Liver (tissue), 9 donors: Measurements from ENCODE around the gene ANGPT4. TPM values are rescaled to one million over a fixed set of nuclear protein-coding genes. Genes with fewer than 3 reads are reported as not detected.

Experiments used
- DNase-seq: peaks from one replicate; pipeline ENCODE4 v3.0.0-alpha.2; 2017; ENCODE audit warnings: low spot score
- H3K27ac ChIP-seq, 2 donors: one replicate each; pipeline ENCODE4 v1.7.0; 2013; ENCODE audit warnings: inconsistent platforms in 2 of 2, low read length in 2 of 2, control low read depth in 1 of 2, low read depth in 1 of 2, mild to moderate bottlenecking in 1 of 2
- H3K27me3 ChIP-seq, 4 donors: one replicate each; pipeline versions ENCODE4 v1.6.1 to v1.7.0; 2013; ENCODE audit warnings: low read length in 3 of 4, inconsistent platforms in 1 of 4, mild to moderate bottlenecking in 1 of 4, moderate library complexity in 1 of 4; ENCODE audit not compliant: control insufficient read depth in 4 of 4, insufficient read depth in 4 of 4
- H3K36me3 ChIP-seq, 4 donors: one replicate each; pipeline versions ENCODE4 v1.6.1 to v1.7.0; 2013; ENCODE audit warnings: low read length in 3 of 4, mild to moderate bottlenecking in 3 of 4, low read depth in 1 of 4, moderate library complexity in 1 of 4; ENCODE audit not compliant: control insufficient read depth in 4 of 4, insufficient read depth in 3 of 4
- H3K4me1 ChIP-seq, 4 donors: one replicate each; pipeline versions ENCODE4 v1.6.1 to v1.7.0; 2013; ENCODE audit warnings: low read length in 3 of 4, mild to moderate bottlenecking in 3 of 4, moderate library complexity in 1 of 4; ENCODE audit not compliant: control insufficient read depth in 4 of 4, insufficient read depth in 4 of 4
- H3K4me3 ChIP-seq, 3 donors: one replicate each; pipeline versions ENCODE4 v1.6.1 to v1.7.0; 2013; ENCODE audit warnings: low read length in 3 of 3, control low read depth in 1 of 3, low read depth in 1 of 3, mild to moderate bottlenecking in 1 of 3
- H3K9ac ChIP-seq, 2 donors: one replicate each; pipeline ENCODE4 v1.7.0; 2013; ENCODE audit warnings: low read length in 2 of 2, mild to moderate bottlenecking in 2 of 2, moderate library complexity in 2 of 2, control low read depth in 1 of 2, low read depth in 1 of 2
- H3K9me3 ChIP-seq, 4 donors: one replicate each; pipeline versions ENCODE4 v1.6.1 to v1.7.0; 2013; ENCODE audit warnings: low read length in 3 of 4; ENCODE audit not compliant: control insufficient read depth in 4 of 4
- CTCF ChIP-seq: fragments of 150-350 bp; IDR thresholded peaks from 2 replicates; pipeline ENCODE4 v1.5.1; 2017; ENCODE audit warnings: improper control_type of control experiment, low read depth, low read length; ENCODE audit not compliant: missing input control
- EGR1 ChIP-seq, 2 donors: IDR thresholded peaks; 2 replicates each; pipeline ENCODE4 v1.6.1; 2016 to 2018; ENCODE audit warnings: antibody characterized with exemption in 2 of 2, low read depth in 2 of 2
- GABPA ChIP-seq, 2 donors: IDR thresholded peaks in 1 of 2; conservative IDR thresholded peaks in 1 of 2; 2 replicates each; pipeline ENCODE4 v1.6.1; 2016; ENCODE audit warnings: antibody characterized with exemption in 2 of 2, mild to moderate bottlenecking in 1 of 2, moderate library complexity in 1 of 2
- RAD21 ChIP-seq, 2 donors: IDR thresholded peaks; 2 replicates each; pipeline ENCODE4 v1.6.1; 2016; ENCODE audit warnings: antibody characterized with exemption in 2 of 2, mild to moderate bottlenecking in 2 of 2
- RXRA ChIP-seq, 2 donors: IDR thresholded peaks; 2 replicates each; pipeline ENCODE4 v1.6.1; 2017 to 2018; ENCODE audit warnings: antibody characterized with exemption in 2 of 2, mild to moderate bottlenecking in 1 of 2
- SP1 ChIP-seq: IDR thresholded peaks from 2 replicates; pipeline ENCODE4 v1.6.1; 2018; ENCODE audit warnings: antibody characterized with exemption, mild to moderate bottlenecking
- TAF1 ChIP-seq: conservative IDR thresholded peaks from 2 replicates; pipeline ENCODE4 v1.6.1; 2016; ENCODE audit warnings: antibody characterized with exemption, mild to moderate bottlenecking
- WGBS: extraction: QIAGEN DNeasy Blood & Tissue Kit; methylation state at CpG from one replicate; pipeline ENCODE4 v1.1.7; 2013; 5-methylcytosine and 5-hydroxymethylcytosine counted together
- polyA plus RNA-seq, 2 donors: library from polyadenylated mRNA; stranded (reverse) in 1 of 2; unstranded in 1 of 2; fragments of 200-250 nt in 1 of 2; fragments of >200 nt in 1 of 2; fragmentation: Nextera tagmentation in 1 of 2; extraction: Ambion mirVana in 1 of 2; gene quantifications; one replicate each; pipeline versions ENCODE4 v1.2.1 to v1.2.3, GENCODE V29; 2013 to 2015
- total RNA-seq, 2 donors: library from RNA; depleted of rRNA; stranded (reverse); fragments of >200 nt; gene quantifications; one replicate each; pipeline ENCODE4 v1.2.3, GENCODE V29; 2014
- TF ChIP-seq, protein P1 (sequence below): IDR thresholded peaks from 2 replicates; pipeline ENCODE4 v1.6.1; 2016; ENCODE audit warnings: antibody characterized with exemption
- TF ChIP-seq, protein P2 (sequence below): IDR thresholded peaks from 2 replicates; pipeline ENCODE4 v1.6.1; 2016; ENCODE audit warnings: antibody characterized with exemption, mild to moderate bottlenecking
- TF ChIP-seq, protein P3 (sequence below): IDR thresholded peaks from 2 replicates; pipeline ENCODE4 v1.6.1; 2016; ENCODE audit warnings: antibody characterized with exemption
- donor health status: healthy.
- donor health status: healthy.
- donor health status: healthy.
- donor health status: healthy.
- donor health status: healthy.

ANGPT4 gene
- total and polyA plus RNA-seq, 4 donors = 0.05 to 0.13 (median 0.08) TPM

- no peaks in the 10 kb centered on the region for H3K27me3 ChIP-seq
- 67% methylated on average over 9 of the region's 9 CpGs for WGBS
- H3K4me1 ChIP-seq = no peaks in the 10 kb centered on the region
- H3K9me3 ChIP-seq = no peaks in the 10 kb centered on the region
- no peak for DNase-seq
- H3K9ac ChIP-seq = no peak overlapping the region
- no peak overlapping the region for H3K4me3 ChIP-seq
- H3K36me3 ChIP-seq = no peaks in the 10 kb centered on the region
- no peak overlapping the region for H3K27ac ChIP-seq
- TF ChIP-seq GABPA (IDR thresholded peaks at IDR 0.05 in 1 of 2, conservative IDR thresholded peaks at IDR 0.05 in 1 of 2) (no peak), RAD21 (IDR thresholded peaks at IDR 0.05) (no peak), TAF1 (no peak), SP1 (no peak), RXRA (IDR thresholded peaks at IDR 0.05) (no peak)
- TF ChIP-seq, protein P1, sequence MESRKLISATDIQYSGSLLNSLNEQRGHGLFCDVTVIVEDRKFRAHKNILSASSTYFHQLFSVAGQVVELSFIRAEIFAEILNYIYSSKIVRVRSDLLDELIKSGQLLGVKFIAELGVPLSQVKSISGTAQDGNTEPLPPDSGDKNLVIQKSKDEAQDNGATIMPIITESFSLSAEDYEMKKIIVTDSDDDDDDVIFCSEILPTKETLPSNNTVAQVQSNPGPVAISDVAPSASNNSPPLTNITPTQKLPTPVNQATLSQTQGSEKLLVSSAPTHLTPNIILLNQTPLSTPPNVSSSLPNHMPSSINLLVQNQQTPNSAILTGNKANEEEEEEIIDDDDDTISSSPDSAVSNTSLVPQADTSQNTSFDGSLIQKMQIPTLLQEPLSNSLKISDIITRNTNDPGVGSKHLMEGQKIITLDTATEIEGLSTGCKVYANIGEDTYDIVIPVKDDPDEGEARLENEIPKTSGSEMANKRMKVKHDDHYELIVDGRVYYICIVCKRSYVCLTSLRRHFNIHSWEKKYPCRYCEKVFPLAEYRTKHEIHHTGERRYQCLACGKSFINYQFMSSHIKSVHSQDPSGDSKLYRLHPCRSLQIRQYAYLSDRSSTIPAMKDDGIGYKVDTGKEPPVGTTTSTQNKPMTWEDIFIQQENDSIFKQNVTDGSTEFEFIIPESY = no peak
- TF ChIP-seq, protein P2, sequence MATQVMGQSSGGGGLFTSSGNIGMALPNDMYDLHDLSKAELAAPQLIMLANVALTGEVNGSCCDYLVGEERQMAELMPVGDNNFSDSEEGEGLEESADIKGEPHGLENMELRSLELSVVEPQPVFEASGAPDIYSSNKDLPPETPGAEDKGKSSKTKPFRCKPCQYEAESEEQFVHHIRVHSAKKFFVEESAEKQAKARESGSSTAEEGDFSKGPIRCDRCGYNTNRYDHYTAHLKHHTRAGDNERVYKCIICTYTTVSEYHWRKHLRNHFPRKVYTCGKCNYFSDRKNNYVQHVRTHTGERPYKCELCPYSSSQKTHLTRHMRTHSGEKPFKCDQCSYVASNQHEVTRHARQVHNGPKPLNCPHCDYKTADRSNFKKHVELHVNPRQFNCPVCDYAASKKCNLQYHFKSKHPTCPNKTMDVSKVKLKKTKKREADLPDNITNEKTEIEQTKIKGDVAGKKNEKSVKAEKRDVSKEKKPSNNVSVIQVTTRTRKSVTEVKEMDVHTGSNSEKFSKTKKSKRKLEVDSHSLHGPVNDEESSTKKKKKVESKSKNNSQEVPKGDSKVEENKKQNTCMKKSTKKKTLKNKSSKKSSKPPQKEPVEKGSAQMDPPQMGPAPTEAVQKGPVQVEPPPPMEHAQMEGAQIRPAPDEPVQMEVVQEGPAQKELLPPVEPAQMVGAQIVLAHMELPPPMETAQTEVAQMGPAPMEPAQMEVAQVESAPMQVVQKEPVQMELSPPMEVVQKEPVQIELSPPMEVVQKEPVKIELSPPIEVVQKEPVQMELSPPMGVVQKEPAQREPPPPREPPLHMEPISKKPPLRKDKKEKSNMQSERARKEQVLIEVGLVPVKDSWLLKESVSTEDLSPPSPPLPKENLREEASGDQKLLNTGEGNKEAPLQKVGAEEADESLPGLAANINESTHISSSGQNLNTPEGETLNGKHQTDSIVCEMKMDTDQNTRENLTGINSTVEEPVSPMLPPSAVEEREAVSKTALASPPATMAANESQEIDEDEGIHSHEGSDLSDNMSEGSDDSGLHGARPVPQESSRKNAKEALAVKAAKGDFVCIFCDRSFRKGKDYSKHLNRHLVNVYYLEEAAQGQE = no peak
- TF ChIP-seq, protein P3, sequence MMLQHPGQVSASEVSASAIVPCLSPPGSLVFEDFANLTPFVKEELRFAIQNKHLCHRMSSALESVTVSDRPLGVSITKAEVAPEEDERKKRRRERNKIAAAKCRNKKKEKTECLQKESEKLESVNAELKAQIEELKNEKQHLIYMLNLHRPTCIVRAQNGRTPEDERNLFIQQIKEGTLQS = no peak
Measured at GRCh38 chr20:934186-934840, 18.2 kb upstream of the ANGPT4 start.

DNA sequence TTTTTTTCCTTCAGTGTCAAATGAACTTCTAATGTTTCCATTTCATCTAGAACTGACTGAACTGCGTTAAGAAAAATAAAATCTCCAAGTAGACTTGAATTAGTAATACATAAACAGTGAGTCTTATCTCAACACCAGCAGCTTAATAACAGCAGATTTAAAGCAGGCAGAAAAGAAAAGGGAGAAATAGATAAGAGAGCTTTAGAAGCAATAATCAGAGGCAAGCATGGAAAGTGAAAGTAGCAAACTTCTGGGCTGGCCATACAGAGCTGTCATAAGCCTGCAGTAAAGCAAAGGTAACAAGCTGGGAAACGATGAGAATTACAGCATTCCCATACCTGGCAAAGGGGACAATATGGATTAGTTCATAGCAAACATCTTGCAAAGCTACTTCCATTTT is 16.9 kb upstream of the ANGPT4 start:
- Histone ChIP-seq H3K4me3 (no peak overlapping the region), H3K9ac (no peak overlapping the region), H3K4me1 (no peaks in the 10 kb centered on the region), H3K27me3 (no peaks in the 10 kb centered on the region), H3K27ac (no peak overlapping the region), H3K9me3 (no peaks in the 10 kb centered on the region), H3K36me3 (no peaks in the 10 kb centered on the region)
- TF ChIP-seq CTCF (no peak), EGR1 (IDR thresholded peaks at IDR 0.05; ENCODE audit: low read depth in 2 of 2) (no peak), RXRA (IDR thresholded peaks at IDR 0.05) (no peak)
- WGBS = 61% methylated on average over 2 of the region's 2 CpGs
- no peak for DNase-seq
